Thyroid gland (tissue), 4 donors: ENCODE data around the gene EIF3K. TPM values are rescaled to one million over a fixed set of nuclear protein-coding genes. Genes with fewer than 3 reads are reported as not detected.
A peak's percentile ranks its signal among the peaks of the same experiment; 100 is the strongest.

ENCODE experiments used
- DNase-seq, 2 donors: peaks; one replicate each; pipeline ENCODE4 v3.0.0-alpha.2; 2019
- H3K27ac ChIP-seq, 3 donors: fragments of 200-600 bp; sonication (generic); 1 replicate in 2 of 3; 2 replicates in 1 of 3; pipeline ENCODE4 v1.5.1; 2016 to 2019; ENCODE audit warnings: mild to moderate bottlenecking in 1 of 3, moderate library complexity in 1 of 3
- H3K27me3 ChIP-seq: fragments of 200-600 bp; sonication (generic); one replicate; pipeline ENCODE4 v1.5.1; 2019
- H3K36me3 ChIP-seq, 2 donors: fragments of 200-600 bp; sonication (generic); one replicate each; pipeline ENCODE4 v1.5.1; 2016 to 2019
- H3K4me1 ChIP-seq, 2 donors: fragments of 200-600 bp; sonication (generic); one replicate each; pipeline ENCODE4 v1.5.1; 2017 to 2019
- H3K4me3 ChIP-seq, 3 donors: fragments of 200-600 bp; sonication (generic); replicated peaks in 1 of 3; 1 replicate in 2 of 3; 2 replicates in 1 of 3; pipeline ENCODE4 v1.5.1; 2016; ENCODE audit warnings: mild to moderate bottlenecking in 1 of 3
- H3K9me3 ChIP-seq: fragments of 200-600 bp; sonication (generic); one replicate; pipeline ENCODE4 v1.5.1; 2017
- POLR2A ChIP-seq, 2 donors: fragments of 450-650 bp; IDR thresholded peaks; one replicate each; pipeline ENCODE4 v1.6.1; 2017; ENCODE audit warnings: antibody characterized with exemption in 2 of 2, mild to moderate bottlenecking in 2 of 2, moderate library complexity in 1 of 2
- WGBS, 2 donors: methylation state at CpG; one replicate each; pipeline ENCODE4 v1.1.5; 2017; 5-methylcytosine and 5-hydroxymethylcytosine counted together
- intact Hi-C: fragments of 100-400 bp; cut with DNase I; formaldehyde crosslinking; loops from one replicate; pipeline ENCODE4 v1.15.1; 2023
- total RNA-seq, 4 donors: library from RNA; depleted of rRNA; stranded (reverse); fragments of >200 nt; gene quantifications; one replicate each; pipeline ENCODE4 v1.2.3, GENCODE V29; 2016
- TF ChIP-seq, protein P1 (sequence below), 6 experiments: fragments of 200-600 bp in 3 of 6; fragments of 450-650 bp in 3 of 6; sonication (generic) in 3 of 6; IDR thresholded peaks; one replicate each; pipeline ENCODE4 v1.5.1; 2016 to 2019; ENCODE audit warnings: antibody characterized with exemption in 6 of 6, mild to moderate bottlenecking in 2 of 6, inconsistent platforms in 1 of 6, moderate library complexity in 1 of 6

The EIF3K gene
- total RNA-seq, 4 donors from 2014 or later: 205 to 504 (median 440) TPM

DNA sequence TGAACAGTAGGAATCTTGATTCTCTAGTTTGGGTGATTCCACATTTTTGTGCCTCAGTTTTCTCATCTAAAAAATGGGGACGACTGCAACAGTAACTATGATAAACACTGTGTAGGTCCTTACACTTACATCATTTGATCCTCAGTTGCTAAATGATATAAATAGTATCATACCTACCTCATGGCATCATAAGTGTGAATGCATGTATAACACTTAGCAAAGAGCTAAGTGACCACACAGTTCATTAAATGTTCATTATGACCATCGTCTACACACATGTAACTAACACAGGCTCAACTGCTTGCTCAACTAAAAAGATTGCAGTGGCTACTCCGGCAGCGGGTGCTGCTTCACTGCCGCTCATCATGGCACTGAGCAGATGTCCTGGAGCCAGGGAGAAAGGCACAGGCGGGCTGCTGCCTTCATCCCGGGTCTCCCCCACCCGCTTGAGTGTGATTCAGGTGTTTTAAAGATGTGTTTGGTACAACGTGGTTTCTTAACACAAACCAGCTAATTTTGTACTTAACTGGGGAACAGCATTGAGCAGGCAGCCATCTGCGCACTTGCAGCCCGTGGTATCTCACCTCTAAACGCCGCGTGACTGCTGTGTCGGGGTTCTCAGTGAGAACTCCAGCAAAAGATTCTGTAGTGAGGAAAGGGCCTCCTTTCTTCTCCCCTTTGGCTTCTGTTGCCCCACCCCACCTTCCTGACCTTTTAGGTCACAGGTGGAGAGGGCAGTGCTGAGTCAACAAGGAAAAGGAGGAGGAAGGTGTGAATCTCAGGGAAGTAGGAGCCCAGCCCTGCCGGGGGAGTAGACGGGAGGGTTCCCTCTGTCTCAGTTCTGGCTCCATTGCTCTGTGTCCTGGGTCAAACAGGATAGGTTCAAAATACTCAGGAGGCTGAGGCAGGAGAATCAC lies 16.8 kb downstream of the EIF3K start:
- Histone ChIP-seq H3K4me3 (no peak overlapping the region), H3K27ac (no peak overlapping the region), H3K9me3 (no peaks in the 10 kb centered on the region), H3K4me1 (peaks cover 0 to 10% of the 10 kb centered on the region in 2 donors), H3K27me3 (no peaks in the 10 kb centered on the region), H3K36me3 (peaks cover 7 to 22% of the 10 kb centered on the region in 2 donors)
- no peak for TF ChIP-seq POLR2A (IDR thresholded peaks at IDR 0.05)
- TF ChIP-seq, protein P1, sequence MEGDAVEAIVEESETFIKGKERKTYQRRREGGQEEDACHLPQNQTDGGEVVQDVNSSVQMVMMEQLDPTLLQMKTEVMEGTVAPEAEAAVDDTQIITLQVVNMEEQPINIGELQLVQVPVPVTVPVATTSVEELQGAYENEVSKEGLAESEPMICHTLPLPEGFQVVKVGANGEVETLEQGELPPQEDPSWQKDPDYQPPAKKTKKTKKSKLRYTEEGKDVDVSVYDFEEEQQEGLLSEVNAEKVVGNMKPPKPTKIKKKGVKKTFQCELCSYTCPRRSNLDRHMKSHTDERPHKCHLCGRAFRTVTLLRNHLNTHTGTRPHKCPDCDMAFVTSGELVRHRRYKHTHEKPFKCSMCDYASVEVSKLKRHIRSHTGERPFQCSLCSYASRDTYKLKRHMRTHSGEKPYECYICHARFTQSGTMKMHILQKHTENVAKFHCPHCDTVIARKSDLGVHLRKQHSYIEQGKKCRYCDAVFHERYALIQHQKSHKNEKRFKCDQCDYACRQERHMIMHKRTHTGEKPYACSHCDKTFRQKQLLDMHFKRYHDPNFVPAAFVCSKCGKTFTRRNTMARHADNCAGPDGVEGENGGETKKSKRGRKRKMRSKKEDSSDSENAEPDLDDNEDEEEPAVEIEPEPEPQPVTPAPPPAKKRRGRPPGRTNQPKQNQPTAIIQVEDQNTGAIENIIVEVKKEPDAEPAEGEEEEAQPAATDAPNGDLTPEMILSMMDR (IDR thresholded peaks at IDR 0.05): no peak
- no peak for DNase-seq
- 86% methylated on average over 17 of the region's 17 CpGs for WGBS, 2 donors
- intact Hi-C loops: loop anchor here (2.0 to 10.0 kb wide), 3 partner anchors 91 to 289 kb away; partner anchors contain the start of gene FAM98C

DNA sequence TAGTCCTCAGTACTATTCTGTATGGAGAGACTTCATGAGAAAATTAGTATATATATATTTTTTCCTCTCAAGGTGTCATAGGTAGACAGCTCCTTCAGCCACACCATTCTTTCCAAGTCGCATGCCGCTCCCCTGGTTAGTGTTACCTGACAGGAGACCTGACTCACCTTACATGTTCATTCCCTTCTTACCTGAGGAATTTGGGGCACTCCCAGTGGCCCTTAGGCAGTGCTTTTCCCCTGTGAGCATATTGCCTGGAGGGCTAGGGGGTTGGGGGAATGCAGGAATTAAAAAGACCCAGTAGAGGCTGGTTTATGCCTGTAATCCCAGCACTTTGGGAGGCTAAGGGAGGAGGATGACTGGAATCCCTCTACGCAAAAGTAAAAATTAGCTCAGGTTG lies 19.5 kb downstream of the EIF3K start:
- Histone ChIP-seq H3K36me3 (peaks cover 4 to 14% of the 10 kb centered on the region in 2 donors), H3K27ac (no peak overlapping the region), H3K9me3 (no peaks in the 10 kb centered on the region), H3K4me3 (no peak overlapping the region), H3K4me1 (peaks cover 0 to 10% of the 10 kb centered on the region in 2 donors), H3K27me3 (no peaks in the 10 kb centered on the region)
- TF ChIP-seq, protein P1 (IDR thresholded peaks at IDR 0.05): no peak
- no peak for TF ChIP-seq POLR2A (IDR thresholded peaks at IDR 0.05)
- intact Hi-C loops: loop anchor here (10.0 kb wide), 2 partner anchors 94 to 286 kb away; no protein-coding TSS in a partner anchor
- no peak for DNase-seq
- 95 to 100% methylated on average over 3 of the region's 3 CpGs for WGBS, 2 donors

DNA sequence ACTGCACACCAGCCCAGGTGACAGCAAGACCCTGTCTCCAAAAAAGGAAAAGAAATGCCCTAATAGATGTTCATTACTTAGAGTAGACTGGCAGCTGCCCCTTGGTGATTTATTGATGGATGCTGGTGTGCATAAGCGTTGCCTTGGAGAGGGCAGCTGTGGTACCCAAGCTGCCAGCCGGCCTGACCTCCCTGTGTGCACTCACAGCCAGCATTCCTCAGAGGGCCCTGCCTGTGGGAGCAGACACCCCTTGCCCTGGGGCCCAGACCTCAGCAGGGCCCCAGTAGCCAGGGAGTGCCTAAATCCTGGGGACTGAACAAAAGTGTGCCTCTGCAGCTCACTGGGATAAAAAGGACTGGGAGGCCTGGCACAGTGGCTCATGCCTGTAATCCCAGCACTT lies 20.7 kb downstream of the EIF3K start:
- no peak overlapping the region for H3K27ac ChIP-seq
- no peak for DNase-seq
- H3K27me3 ChIP-seq: no peaks in the 10 kb centered on the region
- peaks cover 0 to 10% of the 10 kb centered on the region in 2 donors for H3K4me1 ChIP-seq
- no peak overlapping the region for H3K4me3 ChIP-seq
- H3K9me3 ChIP-seq: no peaks in the 10 kb centered on the region
- WGBS, 2 donors: 83 to 97% methylated on average over 2 of the region's 2 CpGs
- no peak for TF ChIP-seq POLR2A (IDR thresholded peaks at IDR 0.05)
- TF ChIP-seq, protein P1 (IDR thresholded peaks at IDR 0.05): no peak
- peaks cover 4 to 14% of the 10 kb centered on the region in 2 donors for H3K36me3 ChIP-seq
- intact Hi-C loops: loop anchor here (10.0 kb wide), 2 partner anchors 95 to 285 kb away; no protein-coding TSS in a partner anchor

DNA sequence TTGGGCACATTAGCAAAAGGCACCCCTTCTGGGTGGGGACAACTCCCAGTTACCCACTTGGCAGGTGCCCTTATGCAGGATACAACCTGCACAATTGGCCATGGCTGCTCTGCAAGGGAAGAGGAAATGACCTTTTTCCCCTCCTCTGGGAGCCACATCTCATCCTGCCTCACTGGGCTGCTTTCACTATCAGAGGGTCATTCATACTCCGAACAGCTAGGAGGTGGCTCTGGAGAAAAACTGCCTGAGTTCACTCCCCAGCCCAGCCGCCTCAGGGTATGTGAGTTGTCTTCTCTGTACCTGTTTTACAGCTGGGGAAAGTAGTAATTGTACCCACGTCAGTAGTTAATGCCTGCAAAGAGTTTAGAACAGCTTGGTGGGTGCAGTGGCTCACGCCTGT lies 21.4 kb downstream of the EIF3K start:
- intact Hi-C loops: no loop called here
- H3K36me3 ChIP-seq: peaks cover 4 to 10% of the 10 kb centered on the region in 2 donors
- peaks cover 0 to 10% of the 10 kb centered on the region in 2 donors for H3K4me1 ChIP-seq
- TF ChIP-seq, protein P1 (IDR thresholded peaks at IDR 0.05): no peak
- WGBS, 2 donors: 74 to 89% methylated on average over 4 of the region's 4 CpGs
- H3K9me3 ChIP-seq: no peaks in the 10 kb centered on the region
- no peak for DNase-seq
- H3K27me3 ChIP-seq: no peaks in the 10 kb centered on the region
- H3K4me3 ChIP-seq: no peak overlapping the region
- peak overlapping the region in 1 of 3 donors; percentile 28 for H3K27ac ChIP-seq

DNA sequence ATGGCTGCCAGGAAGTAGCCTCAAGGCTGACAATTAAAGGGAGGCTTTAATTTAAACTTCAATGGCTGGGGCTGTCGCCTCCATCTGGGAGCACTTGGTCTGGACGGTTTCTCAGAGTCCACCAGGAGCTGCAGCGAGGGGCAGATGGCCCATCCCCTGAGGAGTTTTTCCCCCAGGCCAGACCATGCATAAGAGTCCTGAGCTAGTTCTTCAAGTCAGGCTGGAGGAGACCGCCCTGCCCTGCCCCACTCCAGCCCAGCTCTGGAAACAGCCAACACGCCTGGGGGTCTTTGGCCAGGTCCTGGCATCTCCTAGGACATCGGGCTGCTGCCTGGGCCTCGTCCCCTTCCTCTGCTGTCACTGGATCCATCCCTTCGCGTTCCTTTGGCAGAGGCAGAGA lies 23.2 kb downstream of the EIF3K start:
- Histone ChIP-seq H3K36me3 (no peaks in the 10 kb centered on the region), H3K27me3 (no peaks in the 10 kb centered on the region), H3K4me3 (no peak overlapping the region), H3K4me1 (peaks cover 3% of the 10 kb centered on the region in 2 donors), H3K9me3 (no peaks in the 10 kb centered on the region), H3K27ac (no peak overlapping the region)
- TF ChIP-seq, protein P1 (IDR thresholded peaks at IDR 0.05): no peak
- whole genome bisulfite sequencing, 2 donors: 76 to 84% methylated on average over 8 to 9 of the region's 9 CpGs
- intact Hi-C loops: no loop called here
- no peak for DNase-seq
